Kidney epithelial cell (primary cell): ENCODE data around the gene ADAMTSL1. TPM values are rescaled to one million over a fixed set of nuclear protein-coding genes. Genes with fewer than 3 reads are reported as not detected.

ENCODE experiments used
- DNase-seq: peaks from one replicate; pipeline ENCODE4 v3.0.0-alpha.2; 2010; ENCODE audit warnings: low read depth
- H3K27me3 ChIP-seq: 2 replicates; pipeline ENCODE4 v1.6.0; 2011; ENCODE audit warnings: low read length; ENCODE audit not compliant: control insufficient read depth, insufficient read depth
- H3K36me3 ChIP-seq: 2 replicates; pipeline ENCODE4 v1.5.1; 2011; ENCODE audit warnings: low read length; ENCODE audit not compliant: control insufficient read depth, insufficient read depth
- H3K4me3 ChIP-seq: 2 replicates; pipeline ENCODE4 v1.5.1; 2011; ENCODE audit warnings: low read depth, mild to moderate bottlenecking, control low read depth, low read length
- total RNA-seq: library from RNA; depleted of rRNA; stranded (reverse); fragments of >200 nt; gene quantifications from 2 replicates; pipeline ENCODE4 v1.2.3, GENCODE V29; 2015
- TF ChIP-seq, protein P1 (sequence below): IDR thresholded peaks from 2 replicates; pipeline ENCODE4 v1.5.1; 2011; ENCODE audit warnings: mild to moderate bottlenecking, moderate library complexity, low read length, control low read depth, inconsistent platforms; ENCODE audit not compliant: insufficient read depth, poor library complexity, severe bottlenecking

ADAMTSL1 gene
- total RNA-seq, 1 donor from 2014 or later, result 0.08 TPM

DNA sequence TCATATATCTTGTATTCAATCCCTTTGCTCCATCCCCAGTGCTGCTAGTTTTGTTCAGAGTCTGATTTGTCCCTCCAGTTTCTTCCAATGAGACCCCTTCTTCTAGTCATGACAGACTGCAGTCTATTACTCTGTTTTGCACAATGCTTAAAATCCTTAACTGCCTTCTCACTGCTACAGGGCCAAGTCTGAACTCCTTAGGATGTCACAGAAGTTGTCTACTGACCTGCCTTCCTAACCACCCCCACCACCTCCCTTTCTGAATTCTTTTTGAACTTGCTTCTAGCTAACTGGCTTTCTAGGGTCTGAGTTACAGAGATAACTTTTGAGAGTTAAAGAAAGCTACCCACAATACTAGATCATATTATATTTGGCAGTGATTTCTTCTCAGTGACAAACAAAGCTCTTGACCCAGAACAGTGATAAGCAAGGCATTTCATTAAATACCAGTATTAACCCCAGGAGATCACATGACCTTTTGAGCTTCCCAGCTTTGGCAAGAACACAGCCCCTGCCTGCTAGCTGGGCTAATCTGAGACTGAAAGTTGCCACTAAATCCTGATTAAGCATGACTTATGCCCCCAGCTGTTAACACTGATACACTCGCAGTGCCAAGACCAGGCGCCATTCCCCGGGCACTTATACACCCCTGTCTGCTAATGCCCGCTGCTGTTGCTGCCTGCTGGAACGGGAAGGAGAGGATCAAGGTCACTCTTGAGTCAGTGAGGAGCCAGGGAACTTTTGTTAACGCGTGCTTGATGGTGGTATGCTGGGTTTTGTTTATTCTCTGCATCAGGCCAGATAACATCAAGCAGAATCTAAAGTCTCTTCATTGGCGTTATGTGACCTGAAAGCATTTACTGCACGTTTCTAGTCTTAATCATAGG, 36.4 kb upstream of the ADAMTSL1 start:
- no peaks in the 10 kb centered on the region for H3K27me3 ChIP-seq
- no peak overlapping the region for H3K4me3 ChIP-seq
- H3K36me3 ChIP-seq, result no peaks in the 10 kb centered on the region
- no peak for DNase-seq
- TF ChIP-seq, protein P1, sequence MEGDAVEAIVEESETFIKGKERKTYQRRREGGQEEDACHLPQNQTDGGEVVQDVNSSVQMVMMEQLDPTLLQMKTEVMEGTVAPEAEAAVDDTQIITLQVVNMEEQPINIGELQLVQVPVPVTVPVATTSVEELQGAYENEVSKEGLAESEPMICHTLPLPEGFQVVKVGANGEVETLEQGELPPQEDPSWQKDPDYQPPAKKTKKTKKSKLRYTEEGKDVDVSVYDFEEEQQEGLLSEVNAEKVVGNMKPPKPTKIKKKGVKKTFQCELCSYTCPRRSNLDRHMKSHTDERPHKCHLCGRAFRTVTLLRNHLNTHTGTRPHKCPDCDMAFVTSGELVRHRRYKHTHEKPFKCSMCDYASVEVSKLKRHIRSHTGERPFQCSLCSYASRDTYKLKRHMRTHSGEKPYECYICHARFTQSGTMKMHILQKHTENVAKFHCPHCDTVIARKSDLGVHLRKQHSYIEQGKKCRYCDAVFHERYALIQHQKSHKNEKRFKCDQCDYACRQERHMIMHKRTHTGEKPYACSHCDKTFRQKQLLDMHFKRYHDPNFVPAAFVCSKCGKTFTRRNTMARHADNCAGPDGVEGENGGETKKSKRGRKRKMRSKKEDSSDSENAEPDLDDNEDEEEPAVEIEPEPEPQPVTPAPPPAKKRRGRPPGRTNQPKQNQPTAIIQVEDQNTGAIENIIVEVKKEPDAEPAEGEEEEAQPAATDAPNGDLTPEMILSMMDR, result no peak

GRCh38 chr9:18438300-18438925, 35.5 kb upstream of the ADAMTSL1 start:
- DNase-seq, result no peak
- no peaks in the 10 kb centered on the region for H3K36me3 ChIP-seq
- H3K4me3 ChIP-seq, result peak overlapping the region; percentile 16
- TF ChIP-seq, protein P1, result peak; percentile 36
- H3K27me3 ChIP-seq, result no peaks in the 10 kb centered on the region

- Histone ChIP-seq H3K4me3 (no peak overlapping the region), H3K36me3 (no peaks in the 10 kb centered on the region), H3K27me3 (no peaks in the 10 kb centered on the region)
- DNase-seq, result no peak
- TF ChIP-seq, protein P1, result no peak
Observed at GRCh38 chr9:18438951-18439350, 35.0 kb upstream of the ADAMTSL1 start.

DNA sequence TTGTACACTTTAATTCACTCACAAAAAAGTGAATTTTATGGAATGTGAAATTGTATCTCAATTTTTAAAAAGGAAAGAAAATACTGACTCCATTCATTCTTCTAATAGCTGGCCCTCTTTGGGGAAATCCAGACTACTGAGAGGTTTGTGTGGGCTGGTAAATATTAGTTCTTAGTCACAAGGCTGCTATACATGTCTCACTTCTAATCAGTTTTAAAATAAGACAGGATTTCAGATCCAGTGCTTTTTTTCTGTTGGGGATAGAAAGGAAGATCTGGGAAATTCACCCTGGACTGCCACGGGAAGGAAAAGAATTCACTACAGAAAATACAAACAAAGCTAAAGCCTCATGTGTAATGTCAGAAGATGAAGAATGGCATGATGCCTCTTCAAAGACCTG, 32.7 kb upstream of the ADAMTSL1 start:
- no peak for DNase-seq
- TF ChIP-seq, protein P1, result no peak
- Histone ChIP-seq H3K4me3 (no peak overlapping the region), H3K27me3 (no peaks in the 10 kb centered on the region), H3K36me3 (no peaks in the 10 kb centered on the region)

- TF ChIP-seq, protein P1, result peak; percentile 98
- Histone ChIP-seq H3K36me3 (no peaks in the 10 kb centered on the region), H3K27me3 (no peaks in the 10 kb centered on the region), H3K4me3 (no peak overlapping the region)
- DNase-seq, result peak; percentile 61
Observed at GRCh38 chr9:18442629-18443491, 31.1 kb upstream of the ADAMTSL1 start.
